CD4-positive, alpha-beta memory T cell (primary cell): ENCODE measurements around the gene TOP2A. TPM values are rescaled to one million over a fixed set of nuclear protein-coding genes. Genes with fewer than 3 reads are reported as not detected.
"Not testable (repeated sequence)": the region's sequence is repeated elsewhere in the genome, so short reads cannot be mapped to it uniquely, and the experiment has no call there.

Experiments used
- CTCF ChIA-PET: fragments of 350-600 bp; sonication (Branson Sonifier 250); formaldehyde crosslinking; loops from one replicate; lab custom pipeline; 2021; ENCODE audit warnings: inconsistent platforms; ENCODE audit not compliant: partially characterized antibody; lab: Charles Lee
- POLR2A ChIA-PET: fragments of 350-600 bp; sonication (Branson Sonifier 250); formaldehyde crosslinking; loops from one replicate; lab custom pipeline; 2021; ENCODE audit not compliant: partially characterized antibody; lab: Charles Lee
- DNase-seq, 5 donors: peaks; one replicate each; pipeline versions ENCODE4 v3.0.0 to v3.0.0-alpha.2; 2020 to 2022; ENCODE audit warnings: mixed read lengths in 1 of 5
- H3K27ac ChIP-seq: one replicate; pipeline ENCODE4 v1.7.0; 2013; ENCODE audit warnings: low read depth, low read length
- H3K27me3 ChIP-seq: 2 replicates; pipeline ENCODE4 v1.7.0; 2013; ENCODE audit warnings: mild to moderate bottlenecking, low read length, moderate library complexity; ENCODE audit not compliant: insufficient read depth
- H3K36me3 ChIP-seq: 2 replicates; pipeline ENCODE4 v1.7.0; 2013; ENCODE audit warnings: mild to moderate bottlenecking, low read length, moderate library complexity; ENCODE audit not compliant: insufficient read depth
- H3K4me1 ChIP-seq: 2 replicates; pipeline ENCODE4 v1.7.0; 2013; ENCODE audit warnings: mild to moderate bottlenecking, low read length, moderate library complexity; ENCODE audit not compliant: insufficient read depth
- H3K4me3 ChIP-seq, 2 donors: one replicate each; pipeline ENCODE4 v1.7.0; 2013; ENCODE audit warnings: low read length in 2 of 2, mild to moderate bottlenecking in 1 of 2
- H3K9me3 ChIP-seq, 2 donors: one replicate each; pipeline ENCODE4 v1.7.0; 2013; ENCODE audit warnings: low read length in 2 of 2, control low read depth in 1 of 2; ENCODE audit not compliant: control insufficient read depth in 1 of 2
- H3K27ac Mint-ChIP-seq, 7 donors: one replicate each; pipeline ENCODE4 v1.8.0; 2020 to 2021; ENCODE audit warnings: mixed read lengths in 7 of 7, mild to moderate bottlenecking in 6 of 7, inconsistent platforms in 3 of 7, moderate library complexity in 3 of 7
- H3K27me3 Mint-ChIP-seq, 2 donors: one replicate each; pipeline ENCODE4 v1.8.0; 2020 to 2021; ENCODE audit warnings: mixed read lengths in 2 of 2
- H3K36me3 Mint-ChIP-seq, 2 donors: one replicate each; pipeline ENCODE4 v1.8.0; 2020 to 2021; ENCODE audit warnings: mixed read lengths in 2 of 2, inconsistent platforms in 1 of 2, mild to moderate bottlenecking in 1 of 2
- H3K4me1 Mint-ChIP-seq, 4 donors: one replicate each; pipeline ENCODE4 v1.8.0; 2020 to 2021; ENCODE audit warnings: mixed read lengths in 4 of 4, mild to moderate bottlenecking in 1 of 4
- H3K4me3 Mint-ChIP-seq, 8 donors: one replicate each; pipeline ENCODE4 v1.8.0; 2020 to 2021; ENCODE audit warnings: mixed read lengths in 8 of 8, mild to moderate bottlenecking in 7 of 8, moderate library complexity in 6 of 8, inconsistent platforms in 3 of 8
- H3K9me3 Mint-ChIP-seq, 8 donors: one replicate each; pipeline ENCODE4 v1.8.0; 2020 to 2021; ENCODE audit warnings: mixed read lengths in 8 of 8, mild to moderate bottlenecking in 5 of 8, inconsistent platforms in 3 of 8, moderate library complexity in 1 of 8
- intact Hi-C: fragments of 100-400 bp; cut with micrococcal nuclease; formaldehyde crosslinking; loops from one replicate; pipeline ENCODE4 v1.15.1; 2023
- polyA plus RNA-seq, 2 donors: library from polyadenylated mRNA; unstranded; fragments of 300-500 nt; fragmentation: Illumina TruSeq; gene quantifications; one replicate each; pipeline ENCODE4 v1.2.3, GENCODE V29; 2021
- total RNA-seq, 2 experiments: library from RNA; stranded (reverse); gene quantifications; one replicate each; pipeline ENCODE4 v1.2.3, GENCODE V29; 2021

The TOP2A gene
- total and polyA plus RNA-seq, 4 experiments from 2014 or later, result 0.10 to 1.1 (median 0.30) TPM

DNA sequence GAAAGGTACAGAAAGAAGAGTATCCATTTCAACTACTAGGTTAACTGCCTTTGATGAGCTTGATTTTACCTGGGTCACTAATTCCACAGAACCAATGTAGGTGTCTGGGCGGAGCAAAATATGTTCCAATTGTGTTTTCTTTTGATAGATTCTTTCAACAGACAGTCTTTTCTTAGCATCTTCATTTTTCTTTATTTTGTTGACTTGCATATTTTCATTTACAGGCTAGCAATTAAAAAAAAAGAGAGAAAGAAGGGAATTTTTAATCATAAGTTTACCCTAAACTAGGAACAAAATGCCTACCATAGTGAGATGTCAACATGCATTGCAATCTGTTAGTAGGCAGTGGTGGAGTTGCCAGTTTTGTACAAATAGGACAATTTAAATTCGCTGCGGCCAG, 1.0 kb downstream of the TOP2A start:
- H3K36me3 Mint-ChIP-seq, result peaks cover 0 to 4% of the 10 kb centered on the region in 2 donors
- peak overlapping the region in 4 of 7 donors; percentile 26 to 97 (median 58) for H3K27ac Mint-ChIP-seq
- intact Hi-C loops, result loop anchor here (1.0 to 10.0 kb wide), 5 partner anchors 58 to 212 kb away; partner anchors contain the start of gene CDC6
- H3K4me3 Mint-ChIP-seq, result peak overlapping the region; percentile 90 to 97 (median 95)
- no peak for DNase-seq
- no peaks in the 10 kb centered on the region for H3K27me3 Mint-ChIP-seq
- H3K4me3 ChIP-seq, result no peak overlapping the region
- no peaks in the 10 kb centered on the region for H3K9me3 ChIP-seq
- H3K27me3 ChIP-seq, result no peaks in the 10 kb centered on the region
- H3K9me3 Mint-ChIP-seq, result no peaks in the 10 kb centered on the region
- POLR2A ChIA-PET, result interaction anchor here (1.1 to 5.5 kb wide), 7 partner anchors 10 to 199 kb away, joined by 4 to 61 read pairs (median 7); no protein-coding TSS in a partner anchor
- H3K4me1 ChIP-seq, result peaks cover 37% of the 10 kb centered on the region
- no peaks in the 10 kb centered on the region for H3K36me3 ChIP-seq
- H3K27ac ChIP-seq, result peak overlapping the region; percentile 49
- peaks cover 15 to 35% (median 27%) of the 10 kb centered on the region in 4 donors for H3K4me1 Mint-ChIP-seq
- CTCF ChIA-PET, result interaction anchor here (0.8 to 8.5 kb wide), 18 partner anchors 10 to 145 kb away, joined by 3 to 72 read pairs (median 5); partner anchors contain the start of gene IGFBP4

DNA sequence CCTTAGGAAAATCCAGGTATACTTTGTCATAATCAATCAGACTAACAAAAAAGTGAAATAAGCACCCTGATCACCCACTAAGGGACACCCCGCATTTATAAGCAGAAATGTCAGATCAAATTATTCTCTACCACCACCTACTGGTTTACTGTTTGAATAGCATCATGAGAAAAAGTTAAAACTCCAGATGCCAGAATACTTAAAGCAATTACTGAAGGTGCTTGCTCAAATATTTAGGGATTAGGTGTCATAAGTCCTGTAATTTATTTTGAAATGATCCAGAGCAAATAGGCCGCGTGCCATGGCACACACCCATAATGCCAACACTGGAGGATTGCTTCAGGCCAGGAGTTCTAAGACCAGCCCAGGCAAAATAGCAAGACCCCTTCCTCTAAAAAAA, 2.3 kb downstream of the TOP2A start:
- POLR2A ChIA-PET, result interaction anchor here (0.8 to 3.6 kb wide), 3 partner anchors 11 to 144 kb away, joined by 4 to 23 read pairs (median 21); no protein-coding TSS in a partner anchor
- Histone ChIP-seq H3K27me3 (no peaks in the 10 kb centered on the region), H3K9me3 (no peaks in the 10 kb centered on the region), H3K4me1 (peaks cover 37% of the 10 kb centered on the region), H3K4me3 (no peak overlapping the region), H3K27ac (no peak overlapping the region), H3K36me3 (no peaks in the 10 kb centered on the region)
- Mint-ChIP-seq H3K9me3 (no peaks in the 10 kb centered on the region), H3K36me3 (peaks cover 0 to 4% of the 10 kb centered on the region in 2 donors), H3K4me1 (peaks cover 16 to 38% (median 28%) of the 10 kb centered on the region in 4 donors), H3K27me3 (no peaks in the 10 kb centered on the region), H3K27ac (peak overlapping the region in 2 of 7 donors; percentile 29 to 75), H3K4me3 (peak overlapping the region in 2 of 8 donors; percentile 61 to 69)
- peak in 4 of 5 donors; percentile 52 to 59 (median 56) for DNase-seq
- intact Hi-C loops, result loop anchor here (1.0 to 10.0 kb wide), 5 partner anchors 16 to 211 kb away; partner anchors contain the start of gene CDC6
- CTCF ChIA-PET, result interaction anchor here (0.7 to 8.5 kb wide), 23 partner anchors 8 to 144 kb away, joined by 3 to 72 read pairs (median 5); partner anchors contain the start of gene IGFBP4

GRCh38 chr17:40414312-40414711, 3.4 kb downstream of the TOP2A start:
- not testable (repeated sequence) for H3K9me3 Mint-ChIP-seq, H3K36me3 ChIP-seq, H3K4me3 ChIP-seq, DNase-seq, H3K27me3 ChIP-seq, H3K9me3 ChIP-seq, H3K36me3 Mint-ChIP-seq, H3K27me3 Mint-ChIP-seq, H3K27ac Mint-ChIP-seq, H3K27ac ChIP-seq, H3K4me3 Mint-ChIP-seq
- ChIA-PET CTCF (interaction anchor here (0.9 to 8.5 kb wide), 16 partner anchors 7 to 146 kb away, joined by 3 to 72 read pairs (median 6); partner anchors contain the start of gene IGFBP4), POLR2A (interaction anchor here (0.9 kb wide), 1 partner anchor 118 kb away, joined by 4 read pairs; no protein-coding TSS in a partner anchor)
- intact Hi-C loops, result loop anchor here (10.0 kb wide), 1 partner anchor 210 kb away; no protein-coding TSS in a partner anchor
- H3K4me1 ChIP-seq, result peaks cover 30% of the 10 kb centered on the region
- H3K4me1 Mint-ChIP-seq, result peaks cover 13 to 32% (median 23%) of the 10 kb centered on the region in 4 donors

DNA sequence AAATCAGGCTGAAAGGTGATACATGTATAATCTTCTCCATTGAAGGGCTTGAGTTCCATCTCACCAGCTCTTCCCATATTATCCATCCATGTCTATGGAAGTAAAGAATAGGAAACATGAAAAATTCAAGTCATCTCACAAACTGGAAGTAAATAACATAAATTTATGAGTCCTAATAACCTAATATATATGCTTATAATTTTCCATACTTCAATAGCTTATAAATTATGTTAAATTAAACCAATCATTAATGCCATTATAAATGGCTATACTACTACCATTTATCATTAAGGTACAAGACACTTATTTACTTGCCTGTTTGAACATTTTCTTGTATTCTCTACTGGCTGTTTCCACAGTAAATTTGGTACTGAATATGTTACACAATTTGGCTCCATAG, 4.8 kb downstream of the TOP2A start:
- Mint-ChIP-seq H3K27ac (no peak overlapping the region), H3K27me3 (no peaks in the 10 kb centered on the region), H3K36me3 (peaks cover 0 to 3% of the 10 kb centered on the region in 2 donors), H3K4me3 (no peak overlapping the region), H3K4me1 (peaks cover 10 to 22% (median 16%) of the 10 kb centered on the region in 4 donors), H3K9me3 (no peaks in the 10 kb centered on the region)
- ChIA-PET POLR2A (interaction anchor here (1.0 kb wide), 1 partner anchor 58 kb away, joined by 3 read pairs; no protein-coding TSS in a partner anchor), CTCF (interaction anchor here (0.8 to 8.5 kb wide), 10 partner anchors 13 to 210 kb away, joined by 3 to 72 read pairs (median 6); partner anchors contain the start of gene IGFBP4)
- intact Hi-C loops, result loop anchor here (10.0 kb wide), 1 partner anchor 208 kb away; no protein-coding TSS in a partner anchor
- Histone ChIP-seq H3K4me3 (no peak overlapping the region), H3K9me3 (no peaks in the 10 kb centered on the region), H3K36me3 (no peaks in the 10 kb centered on the region), H3K4me1 (peaks cover 20% of the 10 kb centered on the region), H3K27me3 (no peaks in the 10 kb centered on the region), H3K27ac (no peak overlapping the region)
- DNase-seq, result no peak

- Mint-ChIP-seq H3K27me3 (no peaks in the 10 kb centered on the region), H3K4me3 (no peak overlapping the region), H3K27ac (peak overlapping the region in 1 of 7 donors; percentile 43), H3K4me1 (peaks cover 7 to 14% (median 9%) of the 10 kb centered on the region in 4 donors), H3K36me3 (no peaks in the 10 kb centered on the region), H3K9me3 (no peaks in the 10 kb centered on the region)
- no peak overlapping the region for H3K27ac ChIP-seq
- peaks cover 14% of the 10 kb centered on the region for H3K4me1 ChIP-seq
- intact Hi-C loops, result loop anchor here (10.0 kb wide), 1 partner anchor 207 kb away; no protein-coding TSS in a partner anchor
- no peaks in the 10 kb centered on the region for H3K9me3 ChIP-seq
- H3K36me3 ChIP-seq, result no peaks in the 10 kb centered on the region
- H3K4me3 ChIP-seq, result no peak overlapping the region
- POLR2A ChIA-PET, result interaction anchor here (1.0 kb wide), 2 partner anchors 8 to 57 kb away, joined by 3 read pairs; no protein-coding TSS in a partner anchor
- no peaks in the 10 kb centered on the region for H3K27me3 ChIP-seq
- CTCF ChIA-PET, result interaction anchor here (1.3 to 8.5 kb wide), 10 partner anchors 12 to 209 kb away, joined by 3 to 72 read pairs (median 6); partner anchors contain the start of gene IGFBP4
- no peak for DNase-seq
Measured at GRCh38 chr17:40411821-40412220, 5.9 kb downstream of the TOP2A start.

DNA sequence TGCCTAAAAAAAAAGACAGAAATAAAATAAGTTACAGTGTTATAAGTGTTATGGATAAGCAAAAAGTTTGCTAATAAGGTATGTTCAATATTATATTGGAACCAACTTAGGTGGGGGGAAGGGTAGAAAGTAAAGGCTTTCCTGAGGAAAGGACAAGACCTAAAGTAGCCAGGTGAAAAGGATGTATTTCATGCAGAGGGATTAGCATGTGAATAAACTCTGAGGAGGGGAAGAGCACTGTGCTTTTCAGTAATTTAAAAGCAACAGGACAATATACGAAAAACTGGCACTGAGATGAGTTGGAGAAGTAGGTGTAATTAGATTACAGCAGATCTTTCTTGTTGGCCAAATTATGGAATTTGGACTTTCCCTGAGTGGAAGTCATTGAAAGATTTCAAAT, 7.6 kb downstream of the TOP2A start:
- intact Hi-C loops, result loop anchor here (10.0 kb wide), 1 partner anchor 205 kb away; no protein-coding TSS in a partner anchor
- ChIA-PET POLR2A (interaction anchor here (1.4 to 1.8 kb wide), 3 partner anchors 8 to 131 kb away, joined by 3 to 7 read pairs (median 5); partner anchors contain the start of gene TOP2A), CTCF (interaction anchor here (1.1 to 8.5 kb wide), 5 partner anchors 10 to 123 kb away, joined by 3 to 72 read pairs (median 7); partner anchors contain the start of gene IGFBP4)
- peak overlapping the region in 1 of 7 donors; percentile 9 for H3K27ac Mint-ChIP-seq
- Histone ChIP-seq H3K4me1 (peaks cover under 1% of the 10 kb centered on the region), H3K9me3 (no peaks in the 10 kb centered on the region), H3K27me3 (no peaks in the 10 kb centered on the region), H3K27ac (no peak overlapping the region), H3K4me3 (no peak overlapping the region), H3K36me3 (no peaks in the 10 kb centered on the region)
- no peaks in the 10 kb centered on the region for H3K36me3 Mint-ChIP-seq
- H3K4me1 Mint-ChIP-seq, result peaks cover 0 to 6% (median 2%) of the 10 kb centered on the region in 4 donors
- H3K4me3 Mint-ChIP-seq, result no peak overlapping the region
- no peaks in the 10 kb centered on the region for H3K27me3 Mint-ChIP-seq
- no peaks in the 10 kb centered on the region for H3K9me3 Mint-ChIP-seq
- no peak for DNase-seq

DNA sequence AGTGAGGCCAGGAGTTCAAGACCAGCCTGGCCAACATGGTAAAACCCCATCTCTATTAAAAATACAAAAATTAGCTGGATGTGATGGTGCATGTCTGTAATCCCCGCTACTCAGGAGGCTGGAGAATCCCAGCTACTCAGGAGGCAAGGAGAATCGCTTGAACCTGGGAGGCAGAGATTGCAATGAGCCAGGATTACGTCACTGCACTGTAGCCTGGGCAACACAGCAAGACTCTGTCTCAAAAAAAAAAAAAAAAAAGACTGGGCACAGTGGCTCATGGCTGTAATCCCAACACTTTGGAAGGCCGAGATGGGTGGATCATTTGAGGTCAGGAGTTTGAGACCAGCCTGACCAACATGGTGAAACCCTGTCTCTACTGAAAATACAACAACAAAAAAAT, 8.2 kb downstream of the TOP2A start:
- ChIA-PET CTCF (interaction anchor here (1.0 to 6.8 kb wide), 6 partner anchors 10 to 145 kb away, joined by 3 to 43 read pairs (median 4); no protein-coding TSS in a partner anchor), POLR2A (interaction anchor here (1.8 kb wide), 1 partner anchor 9 kb away, joined by 7 read pairs; the partner anchor contains the start of gene TOP2A)
- H3K4me1 ChIP-seq, H3K27me3 Mint-ChIP-seq, H3K36me3 ChIP-seq, H3K9me3 Mint-ChIP-seq, H3K4me1 Mint-ChIP-seq, DNase-seq, H3K4me3 Mint-ChIP-seq, H3K4me3 ChIP-seq, H3K9me3 ChIP-seq, H3K36me3 Mint-ChIP-seq, intact Hi-C loops, H3K27ac Mint-ChIP-seq, H3K27me3 ChIP-seq, H3K27ac ChIP-seq: not testable (repeated sequence)
